B cell (primary cell): ENCODE results near the gene PLS1. TPM values are rescaled to one million over a fixed set of nuclear protein-coding genes. Genes with fewer than 3 reads are reported as not detected.

Source experiments
- ATAC-seq: fragments of 200-7000 bp; cut with Tn5 transposase; one replicate; pipeline ENCODE4 v1.10.0; 2021; ENCODE audit warnings: low read depth, mild to moderate bottlenecking, moderate number of reproducible peaks, moderate library complexity
- CTCF ChIA-PET: fragments of 350-600 bp; sonication (Branson Sonifier 250); formaldehyde crosslinking; loops from one replicate; lab custom pipeline; 2021; ENCODE audit warnings: antibody characterized with exemption, inconsistent platforms; lab: Charles Lee
- POLR2A ChIA-PET: fragments of 350-600 bp; sonication (Branson Sonifier 250); formaldehyde crosslinking; loops from one replicate; lab custom pipeline; 2021; ENCODE audit warnings: antibody characterized with exemption; lab: Charles Lee
- DNase-seq: peaks from one replicate; pipeline ENCODE4 v3.0.0; 2013
- H2AFZ ChIP-seq: 2 replicates; pipeline ENCODE4 v1.6.1; 2012; ENCODE audit warnings: mild to moderate bottlenecking, low read depth, low read length; ENCODE audit not compliant: insufficient read depth, poor library complexity, severe bottlenecking
- H3K27ac ChIP-seq, 2 donors: 1 replicate in 1 of 2; 2 replicates in 1 of 2; pipeline ENCODE4 v1.5.1; 2012 to 2013; ENCODE audit warnings: low read length in 2 of 2, mild to moderate bottlenecking in 2 of 2, moderate library complexity in 1 of 2
- H3K27me3 ChIP-seq, 4 experiments: fragments of 200-600 bp in 1 of 4; sonication (generic) in 1 of 4; replicated peaks in 1 of 4; 1 replicate in 2 of 4; 2 replicates in 2 of 4; pipeline versions ENCODE4 v1.6.1 to v1.7.0; 2013 to 2016; ENCODE audit warnings: low read length in 3 of 4, mild to moderate bottlenecking in 2 of 4, mixed read lengths in 1 of 4, moderate library complexity in 1 of 4; ENCODE audit not compliant: insufficient read depth in 4 of 4, control insufficient read depth in 3 of 4; ENCODE audit errors: control extremely low read depth in 1 of 4
- H3K36me3 ChIP-seq, 2 experiments: replicated peaks in 1 of 2; 1 replicate in 1 of 2; 2 replicates in 1 of 2; pipeline versions ENCODE4 v1.6.1 to v1.7.1; 2013; ENCODE audit warnings: low read length in 1 of 2; ENCODE audit not compliant: insufficient read depth in 2 of 2, control insufficient read depth in 1 of 2; ENCODE audit errors: control extremely low read depth in 1 of 2, extremely low read depth in 1 of 2
- H3K4me1 ChIP-seq, 2 donors: fragments of 200-600 bp in 1 of 2; sonication (generic) in 1 of 2; 1 replicate in 1 of 2; 2 replicates in 1 of 2; pipeline versions ENCODE4 v1.5.1 to v1.6.1; 2013 to 2017; ENCODE audit warnings: low read length in 2 of 2; ENCODE audit not compliant: control insufficient read depth in 2 of 2, insufficient read depth in 2 of 2
- H3K4me2 ChIP-seq: replicated peaks from 2 replicates; pipeline ENCODE3; 2012; ENCODE audit warnings: mild to moderate bottlenecking, low read depth, low read length; ENCODE audit not compliant: poor library complexity, severe bottlenecking
- H3K4me3 ChIP-seq, 5 experiments: fragments of 200-600 bp in 1 of 5; sonication (generic) in 1 of 5; 1 replicate in 3 of 5; 2 replicates in 2 of 5; pipeline versions ENCODE4 v1.5.1 to v1.7.0; 2011 to 2016; ENCODE audit warnings: low read length in 4 of 5, mild to moderate bottlenecking in 4 of 5, low read depth in 2 of 5, control low read depth in 1 of 5, moderate library complexity in 1 of 5; ENCODE audit not compliant: insufficient read depth in 1 of 5; ENCODE audit errors: control extremely low read depth in 1 of 5, extremely low read depth in 1 of 5
- H3K79me2 ChIP-seq: fragments of 200-600 bp; sonication (generic); one replicate; pipeline ENCODE4 v1.6.0; 2016; ENCODE audit warnings: low read length; ENCODE audit not compliant: control insufficient read depth, insufficient read depth
- H3K9ac ChIP-seq: fragments of 200-600 bp; sonication (generic); 2 replicates; pipeline ENCODE4 v1.6.1; 2017; ENCODE audit warnings: mild to moderate bottlenecking, low read length, moderate library complexity
- H3K9me3 ChIP-seq, 3 donors: one replicate each; pipeline versions ENCODE4 v1.6.1 to v1.7.1; 2013; ENCODE audit warnings: low read length in 2 of 3; ENCODE audit not compliant: control insufficient read depth in 2 of 3, insufficient read depth in 1 of 3; ENCODE audit errors: control extremely low read depth in 1 of 3
- H4K20me1 ChIP-seq: 2 replicates; pipeline ENCODE4 v1.6.0; 2012; ENCODE audit warnings: mild to moderate bottlenecking, low read length; ENCODE audit not compliant: insufficient read depth, control insufficient read depth, poor library complexity, severe bottlenecking
- H3K27ac Mint-ChIP-seq: one replicate; pipeline ENCODE4 v1.8.0; 2021; ENCODE audit warnings: mixed read lengths
- H3K27me3 Mint-ChIP-seq: one replicate; pipeline ENCODE4 v1.8.0; 2021; ENCODE audit warnings: mixed read lengths
- H3K4me1 Mint-ChIP-seq: one replicate; pipeline ENCODE4 v1.8.0; 2021; ENCODE audit warnings: mixed read lengths
- H3K4me3 Mint-ChIP-seq: one replicate; pipeline ENCODE4 v1.8.0; 2021; ENCODE audit warnings: mixed read lengths
- H3K9me3 Mint-ChIP-seq: one replicate; pipeline ENCODE4 v1.8.0; 2022; ENCODE audit warnings: mixed read lengths; ENCODE audit not compliant: insufficient read depth
- EZH2 ChIP-seq: IDR thresholded peaks from 2 replicates; pipeline ENCODE4 v1.6.1; 2012; ENCODE audit warnings: borderline replicate concordance, low read depth, mild to moderate bottlenecking, moderate library complexity, low read length; ENCODE audit not compliant: insufficient read depth, poor library complexity, severe bottlenecking
- WGBS: methylation state at CpG from one replicate; pipeline ENCODE4 v1.1.5; 2013; ENCODE audit warnings: missing lambda C conversion rate; ENCODE audit not compliant: insufficient coverage; 5-methylcytosine and 5-hydroxymethylcytosine counted together
- intact Hi-C: fragments of 100-400 bp; cut with micrococcal nuclease; formaldehyde crosslinking; loops from one replicate; pipeline ENCODE4 v1.10.0; 2022
- polyA plus RNA-seq: library from polyadenylated mRNA; depleted of rRNA; stranded (reverse); fragments of >200 nt; gene quantifications from 2 replicates; pipeline ENCODE4 v1.2.3, GENCODE V29; 2012
- total RNA-seq, 2 donors: library from RNA; stranded (reverse); fragments of 120-200 nt in 1 of 2; gene quantifications; 1 replicate in 1 of 2; 2 replicates in 1 of 2; pipeline versions ENCODE4 v1.2.3 to v1.2.4, GENCODE V29; 2013 to 2022
- TF ChIP-seq, protein P1 (sequence below): fragments of 200-600 bp; IDR thresholded peaks from one replicate; pipeline ENCODE4 v1.8.0; 2022; ENCODE audit warnings: antibody characterized with exemption, mild to moderate bottlenecking

PLS1 gene
- total and polyA plus RNA-seq, 2 donors (not counting 1 experiment from before 2014, with no cell fraction given) = 0.13 to 0.74 TPM

DNA sequence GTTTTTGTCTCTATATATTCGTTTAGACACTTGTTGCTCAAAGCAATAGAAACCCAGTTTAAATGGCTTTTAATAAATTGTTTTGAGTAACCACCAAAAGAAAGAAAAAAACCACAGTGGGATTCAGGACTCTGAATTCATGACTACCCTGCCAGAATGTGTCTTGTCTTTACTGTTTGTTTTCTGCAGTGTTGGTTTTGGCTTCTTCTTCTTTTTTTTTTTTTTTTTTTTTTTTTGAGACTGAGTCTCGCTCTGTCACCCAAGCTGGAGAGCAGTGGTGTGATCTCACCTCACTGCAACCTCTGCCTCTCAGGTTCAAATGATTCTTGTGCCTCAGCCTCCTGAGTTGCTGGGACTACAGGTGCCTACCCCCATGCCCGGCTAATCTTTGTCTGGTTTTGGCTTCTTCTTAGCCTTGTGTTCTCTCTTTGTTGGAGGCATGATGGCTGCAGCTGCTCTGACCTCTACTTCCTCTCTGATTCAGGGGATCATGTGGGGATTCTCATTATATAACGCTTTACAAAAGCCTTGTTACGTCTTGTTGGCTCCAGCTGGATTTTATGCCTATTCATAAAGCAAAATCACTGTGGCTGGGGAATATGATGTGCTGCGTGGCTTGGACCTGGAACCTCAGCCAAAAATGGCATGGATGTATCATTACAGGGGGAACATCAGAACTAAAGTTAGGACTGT lies 54.0 kb downstream of the PLS1 start:
- DNase-seq (no peak), ATAC-seq (no peak)
- no peak overlapping the region for H3K4me3 ChIP-seq
- H3K9ac ChIP-seq = no peak overlapping the region
- H3K27ac Mint-ChIP-seq = no peak overlapping the region
- H3K27me3 Mint-ChIP-seq = peaks cover 10% of the 10 kb centered on the region
- H3K27ac ChIP-seq = no peak overlapping the region
- no peaks in the 10 kb centered on the region for H3K9me3 ChIP-seq
- no peak overlapping the region for H3K4me2 ChIP-seq
- WGBS = 86% methylated on average over 5 of the region's 6 CpGs
- CTCF ChIA-PET = no interaction called here
- no peaks in the 10 kb centered on the region for H3K9me3 Mint-ChIP-seq
- H3K79me2 ChIP-seq = no peaks in the 10 kb centered on the region
- intact Hi-C loops = no loop called here
- POLR2A ChIA-PET = no interaction called here
- H3K36me3 ChIP-seq = no peaks in the 10 kb centered on the region
- H3K27me3 ChIP-seq = no peaks in the 10 kb centered on the region
- peaks cover 4% of the 10 kb centered on the region for H3K4me1 Mint-ChIP-seq
- H3K4me3 Mint-ChIP-seq = no peak overlapping the region
- TF ChIP-seq EZH2 = no peak
- TF ChIP-seq, protein P1, sequence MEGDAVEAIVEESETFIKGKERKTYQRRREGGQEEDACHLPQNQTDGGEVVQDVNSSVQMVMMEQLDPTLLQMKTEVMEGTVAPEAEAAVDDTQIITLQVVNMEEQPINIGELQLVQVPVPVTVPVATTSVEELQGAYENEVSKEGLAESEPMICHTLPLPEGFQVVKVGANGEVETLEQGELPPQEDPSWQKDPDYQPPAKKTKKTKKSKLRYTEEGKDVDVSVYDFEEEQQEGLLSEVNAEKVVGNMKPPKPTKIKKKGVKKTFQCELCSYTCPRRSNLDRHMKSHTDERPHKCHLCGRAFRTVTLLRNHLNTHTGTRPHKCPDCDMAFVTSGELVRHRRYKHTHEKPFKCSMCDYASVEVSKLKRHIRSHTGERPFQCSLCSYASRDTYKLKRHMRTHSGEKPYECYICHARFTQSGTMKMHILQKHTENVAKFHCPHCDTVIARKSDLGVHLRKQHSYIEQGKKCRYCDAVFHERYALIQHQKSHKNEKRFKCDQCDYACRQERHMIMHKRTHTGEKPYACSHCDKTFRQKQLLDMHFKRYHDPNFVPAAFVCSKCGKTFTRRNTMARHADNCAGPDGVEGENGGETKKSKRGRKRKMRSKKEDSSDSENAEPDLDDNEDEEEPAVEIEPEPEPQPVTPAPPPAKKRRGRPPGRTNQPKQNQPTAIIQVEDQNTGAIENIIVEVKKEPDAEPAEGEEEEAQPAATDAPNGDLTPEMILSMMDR = no peak
- H3K4me1 ChIP-seq = no peaks in the 10 kb centered on the region
- no peak overlapping the region for H2AFZ ChIP-seq
- H4K20me1 ChIP-seq = no peaks in the 10 kb centered on the region

DNA sequence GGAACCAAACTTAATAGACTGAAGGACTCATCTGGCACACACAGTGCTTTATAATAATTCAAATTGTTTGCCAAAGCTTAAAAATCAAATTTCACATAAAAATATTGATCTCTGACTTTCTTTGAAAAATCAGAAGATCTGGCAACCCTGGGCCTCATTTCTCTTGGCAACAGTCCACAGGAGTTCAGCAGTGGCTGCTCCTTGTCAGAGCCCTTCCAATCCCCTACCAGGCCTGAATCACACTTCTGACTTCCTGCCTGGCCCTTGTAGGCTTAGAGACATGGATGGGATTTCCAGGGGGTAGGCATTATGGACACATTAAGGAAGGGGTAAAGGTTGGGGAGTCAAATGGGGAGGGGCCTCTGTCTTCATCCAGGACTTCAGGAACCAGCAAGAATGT lies 55.5 kb downstream of the PLS1 start:
- Mint-ChIP-seq H3K27ac (no peak overlapping the region), H3K4me1 (peaks cover 4% of the 10 kb centered on the region), H3K27me3 (peaks cover 10% of the 10 kb centered on the region), H3K9me3 (no peaks in the 10 kb centered on the region), H3K4me3 (no peak overlapping the region)
- no peak overlapping the region for H2AFZ ChIP-seq
- no peak for ATAC-seq
- DNase-seq = no peak
- intact Hi-C loops = no loop called here
- H3K27me3 ChIP-seq = no peaks in the 10 kb centered on the region
- no peaks in the 10 kb centered on the region for H3K79me2 ChIP-seq
- no peaks in the 10 kb centered on the region for H4K20me1 ChIP-seq
- no peak overlapping the region for H3K9ac ChIP-seq
- H3K36me3 ChIP-seq = no peaks in the 10 kb centered on the region
- TF ChIP-seq EZH2 = no peak
- TF ChIP-seq, protein P1 = no peak
- POLR2A ChIA-PET = no interaction called here
- CTCF ChIA-PET = no interaction called here
- no peak overlapping the region for H3K4me2 ChIP-seq
- H3K9me3 ChIP-seq = no peaks in the 10 kb centered on the region
- H3K27ac ChIP-seq = no peak overlapping the region
- H3K4me1 ChIP-seq = no peaks in the 10 kb centered on the region
- H3K4me3 ChIP-seq = no peak overlapping the region
